Stimulated activated CD8-positive, alpha-beta memory T cell treated with anti-CD3 and anti-CD28 coated beads, Interleukin-7, amount 100 ng/mL, for 4 hours (primary cell): ENCODE measurements around the gene NTF3.

Experiments used
- DNase-seq, 2 donors: peaks; one replicate each; pipeline ENCODE4 v3.0.0-alpha.2; 2020; ENCODE audit warnings: low read depth in 2 of 2

NTF3 gene

GRCh38 chr12:5456906-5457305, 25.0 kb downstream of the NTF3 start:
- DNase-seq = no peak

GRCh38 chr12:5458229-5459050, 26.5 kb downstream of the NTF3 start:
- DNase-seq = no peak

- DNase-seq = no peak
These were observed 27.3 kb downstream of the NTF3 start for GRCh38 chr12:5459051-5459782.

- no peak for DNase-seq
These were observed 28.9 kb downstream of the NTF3 start for GRCh38 chr12:5460817-5461216.

- DNase-seq = no peak
These were observed 30.1 kb downstream of the NTF3 start for GRCh38 chr12:5461966-5462365.

- DNase-seq = no peak
These were observed 32.2 kb downstream of the NTF3 start for GRCh38 chr12:5464096-5464495.

GRCh38 chr12:5465384-5465783, 33.5 kb downstream of the NTF3 start:
- DNase-seq = no peak

GRCh38 chr12:5466521-5466960, 34.6 kb downstream of the NTF3 start:
- no peak for DNase-seq

- DNase-seq = no peak
These were observed 36.0 kb downstream of the NTF3 start for GRCh38 chr12:5467931-5468330.

GRCh38 chr12:5470221-5470620, 38.3 kb downstream of the NTF3 start:
- DNase-seq = no peak

- DNase-seq = no peak
These were observed 38.8 kb downstream of the NTF3 start for GRCh38 chr12:5470703-5471102.

- no peak for DNase-seq
These were observed 41.3 kb downstream of the NTF3 start for GRCh38 chr12:5473076-5473782.

- no peak for DNase-seq
These were observed 41.8 kb downstream of the NTF3 start for GRCh38 chr12:5473783-5474116.

GRCh38 chr12:5476356-5476755, 44.4 kb downstream of the NTF3 start:
- DNase-seq = no peak

GRCh38 chr12:5478081-5478706, 46.3 kb downstream of the NTF3 start:
- no peak for DNase-seq

GRCh38 chr12:5479761-5480160, 47.9 kb downstream of the NTF3 start:
- DNase-seq = no peak

- DNase-seq = no peak
These were observed 48.5 kb downstream of the NTF3 start for GRCh38 chr12:5480218-5480937.

- no peak for DNase-seq
These were observed 49.0 kb downstream of the NTF3 start for GRCh38 chr12:5480938-5481303.

- DNase-seq = no peak
These were observed 49.7 kb downstream of the NTF3 start for GRCh38 chr12:5481645-5482044.

GRCh38 chr12:5484426-5484825, 52.5 kb downstream of the NTF3 start:
- DNase-seq = no peak

GRCh38 chr12:5485454-5485853, 53.5 kb downstream of the NTF3 start:
- DNase-seq = no peak

GRCh38 chr12:5487076-5487475, 55.2 kb downstream of the NTF3 start:
- DNase-seq = no peak
